OCI-LY7 (cell line): Measurements from ENCODE around the gene USP48. TPM values are rescaled to one million over a fixed set of nuclear protein-coding genes. Genes with fewer than 3 reads are reported as not detected.

Source experiments
- BruUV-seq: library from RNA; stranded (reverse); fragments of 400-500 nt; replicated peaks from 2 replicates; lab custom pipeline; 2021; lab: Mats Ljungman, UMichigan
- CTCF ChIA-PET: fragments of 300-600 bp; sonication (Branson Sonifier 250); formaldehyde crosslinking; loops from one replicate; lab custom pipeline; 2022; ENCODE audit warnings: antibody characterized with exemption; ENCODE audit not compliant: unreplicated experiment; lab: Charles Lee
- POLR2A ChIA-PET: fragments of 300-600 bp; sonication (Branson Sonifier 250); formaldehyde crosslinking; loops from one replicate; lab custom pipeline; 2022; ENCODE audit warnings: antibody characterized with exemption; lab: Charles Lee
- DNase-seq: peaks from one replicate; pipeline ENCODE4 v3.0.0-alpha.2; 2015; ENCODE audit warnings: low spot score
- H2AFZ ChIP-seq: fragments of 200-600 bp; sonication (generic), shearing (Covaris generic); 2 replicates; pipeline ENCODE4 v1.6.1; 2014; ENCODE audit warnings: mild to moderate bottlenecking, antibody characterized with exemption, low read length, moderate library complexity
- H3K27ac ChIP-seq: fragments of 200-600 bp; sonication (generic); 2 replicates; pipeline ENCODE4 v1.5.1; 2014; ENCODE audit warnings: mixed run types, low read depth, mild to moderate bottlenecking, moderate library complexity, low read length, inconsistent platforms; ENCODE audit not compliant: poor library complexity, severe bottlenecking
- H3K36me3 ChIP-seq: fragments of 200-600 bp; sonication (generic); 2 replicates; pipeline ENCODE4 v1.6.1; 2014; ENCODE audit warnings: mild to moderate bottlenecking, antibody characterized with exemption, low read length, moderate library complexity, mixed read lengths; ENCODE audit not compliant: insufficient read depth
- H3K4me1 ChIP-seq: fragments of 200-600 bp; sonication (generic); 2 replicates; pipeline ENCODE4 v1.5.1; 2014; ENCODE audit warnings: mild to moderate bottlenecking, low read length; ENCODE audit not compliant: insufficient read depth, poor library complexity, severe bottlenecking
- H3K4me2 ChIP-seq: fragments of 200-600 bp; sonication (generic); 2 replicates; pipeline ENCODE4 v1.6.1; 2014; ENCODE audit warnings: mild to moderate bottlenecking, low read length
- H3K4me3 ChIP-seq: fragments of 200-600 bp; sonication (generic); 2 replicates; pipeline ENCODE4 v1.5.1; 2014; ENCODE audit warnings: mild to moderate bottlenecking, low read depth, low read length; ENCODE audit not compliant: poor library complexity, severe bottlenecking
- H3K79me2 ChIP-seq: fragments of 200-600 bp; sonication (generic); 2 replicates; pipeline ENCODE4 v1.6.1; 2016; ENCODE audit warnings: low read depth, mild to moderate bottlenecking, low read length, moderate library complexity, mixed read lengths; ENCODE audit not compliant: insufficient read depth
- H3K9me2 ChIP-seq: fragments of 200-600 bp; sonication (generic); 2 replicates; pipeline ENCODE4 v1.6.1; 2016; ENCODE audit warnings: mild to moderate bottlenecking, low read length, mixed read lengths; ENCODE audit not compliant: insufficient read depth
- H3K9me3 ChIP-seq: fragments of 200-600 bp; sonication (generic); 2 replicates; pipeline ENCODE4 v1.6.1; 2014; ENCODE audit warnings: mild to moderate bottlenecking, mixed run types, low read length, mixed read lengths
- H4K20me1 ChIP-seq: fragments of 200-600 bp; sonication (generic); 2 replicates; pipeline ENCODE4 v1.6.1; 2014; ENCODE audit warnings: mild to moderate bottlenecking, antibody characterized with exemption, low read length, moderate library complexity, mixed read lengths; ENCODE audit not compliant: insufficient read depth
- CTCF ChIP-seq: fragments of 200-600 bp; sonication (generic); conservative IDR thresholded peaks from 2 replicates; pipeline ENCODE4 v1.5.1; 2014; ENCODE audit warnings: mild to moderate bottlenecking, antibody characterized with exemption, low read length, moderate library complexity, mixed read lengths
- EZH2phosphoT487 ChIP-seq: fragments of 200-600 bp; sonication (generic); IDR thresholded peaks from 2 replicates; pipeline ENCODE4 v1.6.1; 2018; ENCODE audit warnings: low read depth, borderline replicate concordance, mild to moderate bottlenecking, mixed run types, antibody characterized with exemption, low read length, moderate library complexity, mixed read lengths
- intact Hi-C: fragments of 100-400 bp; cut with micrococcal nuclease; formaldehyde crosslinking; loops from one replicate; pipeline ENCODE4 v1.10.0; 2022; ENCODE audit not compliant: unreplicated experiment
- total RNA-seq, 2 experiments: library from RNA; depleted of rRNA in 1 of 2; stranded (reverse); fragments of >200 nt in 1 of 2; shearing (Covaris generic) in 1 of 2; gene quantifications; 2 replicates each; pipeline ENCODE4 v1.2.3, GENCODE V29; 2014 to 2022

USP48 gene
- total RNA-seq, 2 experiments from 2014 or later, result 45.0 to 98.3 TPM

GRCh38 chr1:21702780-21703179 is 80.2 kb downstream of the USP48 start:
- CTCF ChIA-PET, result no interaction called here
- no peak overlapping the region for H2AFZ ChIP-seq

GRCh38 chr1:21701401-21701800 is 81.5 kb downstream of the USP48 start:
- no peak overlapping the region for H3K4me3 ChIP-seq
- no peaks in the 10 kb centered on the region for H3K4me1 ChIP-seq
- POLR2A ChIA-PET, result interaction anchor here (0.7 to 1.2 kb wide), 2 partner anchors 19 to 47 kb away, joined by 3 to 5 read pairs; no protein-coding TSS in a partner anchor
- peaks cover 82% of the 10 kb centered on the region for H3K36me3 ChIP-seq
- no peak for DNase-seq
- CTCF ChIA-PET, result no interaction called here
- TF ChIP-seq EZH2phosphoT487 (no peak), CTCF (no peak)
- H3K79me2 ChIP-seq, result no peaks in the 10 kb centered on the region
- no peaks in the 10 kb centered on the region for H3K9me3 ChIP-seq
- H3K4me2 ChIP-seq, result no peak overlapping the region
- no peaks in the 10 kb centered on the region for H3K9me2 ChIP-seq
- intact Hi-C loops, result no loop called here
- H4K20me1 ChIP-seq, result no peaks in the 10 kb centered on the region
- no TSS peak for BruUV-seq
- H2AFZ ChIP-seq, result no peak overlapping the region
- no peak overlapping the region for H3K27ac ChIP-seq

More at GRCh38 chr1:21702780-21703179, 80.2 kb downstream of the USP48 start:
- Histone ChIP-seq H3K9me2 (no peaks in the 10 kb centered on the region), H4K20me1 (no peaks in the 10 kb centered on the region), H3K36me3 (peaks cover 90% of the 10 kb centered on the region), H3K79me2 (no peaks in the 10 kb centered on the region), H3K9me3 (no peaks in the 10 kb centered on the region), H3K4me1 (no peaks in the 10 kb centered on the region), H3K4me2 (no peak overlapping the region), H3K27ac (no peak overlapping the region), H3K4me3 (no peak overlapping the region)
- BruUV-seq, result no TSS peak
- POLR2A ChIA-PET, result no interaction called here
- TF ChIP-seq EZH2phosphoT487, result no peak
- TF ChIP-seq CTCF, result no peak
- DNase-seq, result no peak
- intact Hi-C loops, result loop anchor here (1.0 to 2.0 kb wide), 2 partner anchors 80 to 262 kb away; partner anchors contain the start of gene USP48

GRCh38 chr1:21700094-21700493 is 82.9 kb downstream of the USP48 start:
- no peaks in the 10 kb centered on the region for H3K9me2 ChIP-seq
- no peaks in the 10 kb centered on the region for H3K79me2 ChIP-seq
- H2AFZ ChIP-seq, result no peak overlapping the region
- H3K27ac ChIP-seq, result no peak overlapping the region
- H4K20me1 ChIP-seq, result no peaks in the 10 kb centered on the region
- no peak for TF ChIP-seq CTCF
- TF ChIP-seq EZH2phosphoT487, result no peak
- no peaks in the 10 kb centered on the region for H3K4me1 ChIP-seq
- no peak for DNase-seq
- H3K9me3 ChIP-seq, result no peaks in the 10 kb centered on the region
- peaks cover 75% of the 10 kb centered on the region for H3K36me3 ChIP-seq
- H3K4me3 ChIP-seq, result no peak overlapping the region
- H3K4me2 ChIP-seq, result no peak overlapping the region
- BruUV-seq, result no TSS peak
- ChIA-PET CTCF (no interaction called here), POLR2A (no interaction called here)
- intact Hi-C loops, result no loop called here
